Hepatocyte (in vitro differentiated cells): ENCODE results near the gene FLII. TPM values are rescaled to one million over a fixed set of nuclear protein-coding genes. Genes with fewer than 3 reads are reported as not detected.

Source experiments
- DNase-seq: peaks from one replicate; pipeline ENCODE4 v3.0.0-alpha.2; 2016; ENCODE audit warnings: low spot score
- H2AFZ ChIP-seq: fragments of 200-600 bp; sonication (generic); 2 replicates; pipeline ENCODE4 v1.6.0; 2016; ENCODE audit warnings: antibody characterized with exemption, mild to moderate bottlenecking
- H3K27ac ChIP-seq: fragments of 200-600 bp; sonication (generic); 2 replicates; pipeline ENCODE4 v1.5.1; 2016; ENCODE audit warnings: mild to moderate bottlenecking
- H3K27me3 ChIP-seq: fragments of 200-600 bp; sonication (generic); 2 replicates; pipeline ENCODE4 v1.6.1; 2016
- H3K36me3 ChIP-seq: fragments of 200-600 bp; sonication (generic); replicated peaks from 2 replicates; pipeline ENCODE4 v1.5.1; 2016; ENCODE audit warnings: low read depth; ENCODE audit not compliant: insufficient read depth
- H3K4me1 ChIP-seq: fragments of 200-600 bp; sonication (generic); 2 replicates; pipeline ENCODE4 v1.5.1; 2016; ENCODE audit warnings: mild to moderate bottlenecking, moderate library complexity; ENCODE audit not compliant: insufficient read depth
- H3K4me2 ChIP-seq: fragments of 200-600 bp; sonication (generic); 2 replicates; pipeline ENCODE4 v1.6.0; 2016
- H3K4me3 ChIP-seq: fragments of 200-600 bp; sonication (generic); 2 replicates; pipeline ENCODE4 v1.5.1; 2016; ENCODE audit warnings: mild to moderate bottlenecking
- H3K79me2 ChIP-seq: fragments of 200-600 bp; sonication (generic); 2 replicates; pipeline ENCODE4 v1.6.0; 2017; ENCODE audit warnings: mild to moderate bottlenecking
- H3K9me2 ChIP-seq: fragments of 200-600 bp; sonication (generic); replicated peaks from 2 replicates; pipeline ENCODE4 v1.6.0; 2017; ENCODE audit warnings: mild to moderate bottlenecking; ENCODE audit not compliant: insufficient read depth
- H3K9me3 ChIP-seq: fragments of 200-600 bp; sonication (generic); 2 replicates; pipeline ENCODE4 v1.5.1; 2016; ENCODE audit warnings: low read depth, mild to moderate bottlenecking
- H4K20me1 ChIP-seq: fragments of 200-600 bp; sonication (generic); 2 replicates; pipeline ENCODE4 v1.6.0; 2016; ENCODE audit warnings: mild to moderate bottlenecking; ENCODE audit not compliant: insufficient read depth, poor library complexity, severe bottlenecking
- EZH2 ChIP-seq: fragments of 200-600 bp; sonication (generic); IDR thresholded peaks from 2 replicates; pipeline ENCODE4 v1.6.1; 2016; ENCODE audit warnings: antibody characterized with exemption, mild to moderate bottlenecking, borderline replicate concordance
- EZH2phosphoT487 ChIP-seq: fragments of 200-600 bp; sonication (generic); IDR thresholded peaks from one replicate; pipeline ENCODE4 v1.6.1; 2018; ENCODE audit warnings: antibody characterized with exemption, mild to moderate bottlenecking, low read depth, moderate library complexity; ENCODE audit not compliant: unreplicated experiment, severe bottlenecking
- WGBS: methylation state at CpG from one replicate; pipeline ENCODE4 v1.1.6; 2016; ENCODE audit warnings: low lambda C conversion rate; ENCODE audit errors: missing lambda C conversion rate; 5-methylcytosine and 5-hydroxymethylcytosine counted together
- polyA plus RNA-seq: library from polyadenylated mRNA; unstranded; fragments of >200 nt; fragmentation: Nextera tagmentation; extraction: Ambion mirVana; gene quantifications from 2 replicates; pipeline ENCODE4 v1.2.1, GENCODE V29; 2016
- total RNA-seq: library from RNA; depleted of rRNA; stranded (reverse); fragments of >200 nt; gene quantifications from 2 replicates; pipeline ENCODE4 v1.2.3, GENCODE V29; 2014
- TF ChIP-seq, protein P1 (sequence below): fragments of 200-600 bp; sonication (generic); IDR thresholded peaks from 2 replicates; pipeline ENCODE4 v1.5.1; 2016; ENCODE audit warnings: antibody characterized with exemption, mild to moderate bottlenecking; ENCODE audit not compliant: poor library complexity

FLII gene
- total and polyA plus RNA-seq, 2 experiments from 2014 or later = 142 to 188 TPM

DNA sequence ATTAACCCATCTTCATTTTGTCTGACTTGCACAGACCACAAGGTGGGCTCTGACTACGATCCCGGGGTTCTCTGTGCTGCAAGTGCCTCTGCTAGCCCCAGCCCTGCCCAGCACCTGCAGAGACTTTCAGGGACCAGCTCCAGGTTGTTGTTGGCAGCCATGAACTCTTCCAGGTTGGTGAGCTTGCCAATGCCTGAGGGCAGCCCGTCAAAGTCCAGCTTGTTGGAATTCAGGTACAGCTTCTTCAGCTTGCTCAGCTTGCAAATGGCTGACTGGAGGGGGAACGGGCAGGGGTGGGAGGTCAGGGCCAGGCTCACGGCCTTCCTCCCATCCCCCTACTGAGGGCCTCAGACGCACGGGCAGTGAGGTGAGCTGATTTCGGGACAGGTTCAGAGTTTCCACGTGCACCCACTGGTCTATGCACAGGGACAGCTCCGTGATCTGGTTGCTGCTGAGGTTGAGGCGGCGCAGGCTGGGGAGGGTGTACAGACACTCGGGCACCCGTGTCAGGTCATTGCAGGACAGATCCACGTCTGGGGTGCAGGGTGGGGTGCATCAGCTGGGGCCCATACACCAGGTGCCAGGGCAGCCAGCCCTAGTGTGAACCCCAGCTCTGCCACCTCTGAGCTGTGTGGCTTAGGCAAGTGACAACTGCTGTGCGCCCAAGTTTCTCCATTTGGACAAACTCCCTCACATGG, 5.2 kb downstream of the FLII start:
- peaks cover 20% of the 10 kb centered on the region for H4K20me1 ChIP-seq
- no peaks in the 10 kb centered on the region for H3K36me3 ChIP-seq

DNA sequence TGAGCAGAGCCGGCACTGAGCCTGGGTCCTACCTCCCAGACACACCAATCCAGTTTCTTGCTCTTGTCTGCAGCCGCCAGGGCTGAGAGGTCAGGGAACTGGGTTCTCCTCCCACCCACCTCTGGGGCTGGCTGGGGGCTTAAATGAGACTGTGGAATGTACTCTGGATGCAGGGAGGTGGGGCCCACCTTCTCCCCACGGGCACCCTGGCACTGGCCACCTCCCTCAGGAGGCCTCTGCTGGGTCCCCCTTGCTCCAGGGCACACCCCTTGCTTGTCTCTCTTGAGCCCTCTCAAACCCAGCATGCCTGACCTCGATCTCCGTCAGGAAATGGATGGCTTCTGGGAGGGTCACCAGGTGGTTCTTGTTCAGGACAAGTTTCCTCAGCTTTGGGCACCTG, 6.4 kb downstream of the FLII start:
- DNase-seq = no peak
- TF ChIP-seq EZH2phosphoT487 (no peak), EZH2 (no peak)
- Histone ChIP-seq H3K4me1 (peaks cover 6% of the 10 kb centered on the region), H4K20me1 (peaks cover 15% of the 10 kb centered on the region), H3K27me3 (no peaks in the 10 kb centered on the region), H3K79me2 (peaks cover 21% of the 10 kb centered on the region), H3K27ac (no peak overlapping the region), H3K4me2 (no peak overlapping the region), H2AFZ (no peak overlapping the region), H3K9me2 (no peaks in the 10 kb centered on the region), H3K4me3 (no peak overlapping the region), H3K36me3 (no peaks in the 10 kb centered on the region), H3K9me3 (no peaks in the 10 kb centered on the region)
- WGBS = 84% methylated on average over 5 of the region's 5 CpGs

More for the DNA sequence above, 5.2 kb downstream of the FLII start:
- Histone ChIP-seq H3K9me2 (no peaks in the 10 kb centered on the region), H3K27me3 (no peaks in the 10 kb centered on the region), H3K9me3 (no peaks in the 10 kb centered on the region), H3K27ac (no peak overlapping the region), H2AFZ (no peak overlapping the region), H3K4me3 (no peak overlapping the region), H3K4me1 (peaks cover 12% of the 10 kb centered on the region), H3K79me2 (peaks cover 33% of the 10 kb centered on the region), H3K4me2 (no peak overlapping the region)
- TF ChIP-seq, protein P1, sequence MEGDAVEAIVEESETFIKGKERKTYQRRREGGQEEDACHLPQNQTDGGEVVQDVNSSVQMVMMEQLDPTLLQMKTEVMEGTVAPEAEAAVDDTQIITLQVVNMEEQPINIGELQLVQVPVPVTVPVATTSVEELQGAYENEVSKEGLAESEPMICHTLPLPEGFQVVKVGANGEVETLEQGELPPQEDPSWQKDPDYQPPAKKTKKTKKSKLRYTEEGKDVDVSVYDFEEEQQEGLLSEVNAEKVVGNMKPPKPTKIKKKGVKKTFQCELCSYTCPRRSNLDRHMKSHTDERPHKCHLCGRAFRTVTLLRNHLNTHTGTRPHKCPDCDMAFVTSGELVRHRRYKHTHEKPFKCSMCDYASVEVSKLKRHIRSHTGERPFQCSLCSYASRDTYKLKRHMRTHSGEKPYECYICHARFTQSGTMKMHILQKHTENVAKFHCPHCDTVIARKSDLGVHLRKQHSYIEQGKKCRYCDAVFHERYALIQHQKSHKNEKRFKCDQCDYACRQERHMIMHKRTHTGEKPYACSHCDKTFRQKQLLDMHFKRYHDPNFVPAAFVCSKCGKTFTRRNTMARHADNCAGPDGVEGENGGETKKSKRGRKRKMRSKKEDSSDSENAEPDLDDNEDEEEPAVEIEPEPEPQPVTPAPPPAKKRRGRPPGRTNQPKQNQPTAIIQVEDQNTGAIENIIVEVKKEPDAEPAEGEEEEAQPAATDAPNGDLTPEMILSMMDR = no peak
- TF ChIP-seq EZH2phosphoT487 (no peak), EZH2 (no peak)
- no peak for DNase-seq
- WGBS = 93% methylated on average over 16 of the region's 16 CpGs

DNA sequence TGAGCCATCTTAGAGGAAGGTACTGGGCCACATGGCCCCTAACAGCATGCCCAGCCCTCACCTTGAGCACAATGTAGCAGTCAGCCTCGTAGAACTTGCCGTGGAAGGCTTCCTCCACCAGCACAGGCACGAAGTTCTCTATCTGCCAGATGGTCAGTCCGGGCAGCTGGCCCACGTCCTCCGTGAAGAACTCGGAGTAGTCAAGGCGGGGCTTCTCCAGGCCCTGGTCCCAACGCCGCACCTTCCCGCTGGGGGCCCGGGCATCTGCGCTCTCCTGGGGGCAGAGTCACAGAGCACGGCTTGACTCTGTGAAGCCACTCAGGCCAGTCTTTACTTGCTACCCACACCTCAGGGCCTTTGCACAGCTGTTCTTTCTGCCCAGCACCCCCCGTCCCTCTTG, 7.3 kb downstream of the FLII start:
- Histone ChIP-seq H3K4me1 (no peaks in the 10 kb centered on the region), H3K9me2 (no peaks in the 10 kb centered on the region), H4K20me1 (peaks cover 7% of the 10 kb centered on the region), H3K4me2 (no peak overlapping the region), H2AFZ (no peak overlapping the region), H3K27me3 (no peaks in the 10 kb centered on the region), H3K36me3 (no peaks in the 10 kb centered on the region), H3K27ac (no peak overlapping the region), H3K79me2 (peaks cover 12% of the 10 kb centered on the region), H3K9me3 (no peaks in the 10 kb centered on the region), H3K4me3 (no peak overlapping the region)
- DNase-seq = no peak
- 95% methylated on average over 15 of the region's 15 CpGs for WGBS
- TF ChIP-seq EZH2 (no peak), EZH2phosphoT487 (no peak)
- TF ChIP-seq, protein P1 = no peak

DNA sequence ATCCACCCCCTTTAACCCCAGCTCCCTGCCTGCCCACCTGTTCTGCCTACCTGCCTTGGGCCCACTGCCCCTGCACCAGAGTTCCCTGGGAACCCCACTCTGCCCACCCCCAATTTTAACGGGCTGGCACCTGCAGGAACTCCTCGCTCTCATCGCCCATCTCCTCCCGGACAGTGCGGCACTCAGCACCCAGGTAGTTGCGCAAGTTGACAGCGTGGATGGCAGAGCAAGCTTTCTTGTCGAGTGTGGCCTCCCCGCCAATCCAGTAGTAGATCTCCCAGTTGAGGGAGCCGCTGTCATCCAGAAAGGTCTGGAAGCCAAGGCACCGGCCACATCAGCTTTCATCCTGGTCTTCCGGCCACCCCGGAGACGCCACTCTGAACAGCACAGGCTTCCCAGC, 7.8 kb downstream of the FLII start:
- Histone ChIP-seq H4K20me1 (peaks cover 2% of the 10 kb centered on the region), H3K27ac (no peak overlapping the region), H3K9me2 (no peaks in the 10 kb centered on the region), H3K79me2 (peaks cover 7% of the 10 kb centered on the region), H3K27me3 (no peaks in the 10 kb centered on the region), H3K9me3 (no peaks in the 10 kb centered on the region), H2AFZ (no peak overlapping the region), H3K4me2 (no peak overlapping the region), H3K36me3 (no peaks in the 10 kb centered on the region), H3K4me1 (no peaks in the 10 kb centered on the region), H3K4me3 (no peak overlapping the region)
- no peak for DNase-seq
- 94% methylated on average over 14 of the region's 14 CpGs for WGBS
- TF ChIP-seq, protein P1 = no peak
- TF ChIP-seq EZH2phosphoT487 (no peak), EZH2 (no peak)
